PC-3 (cell line): ENCODE results near the gene KCNH1.

Experiments
- CTCF ChIP-seq: fragments of 300-600 bp; sonication (generic); conservative IDR thresholded peaks from 2 replicates; pipeline ENCODE4 v1.5.1; 2017; ENCODE audit warnings: antibody characterized with exemption, low read depth, mild to moderate bottlenecking, low read length
- EZH2 ChIP-seq: fragments of 300-600 bp; sonication (generic); IDR thresholded peaks from one replicate; pipeline ENCODE4 v1.6.1; 2017; ENCODE audit warnings: antibody characterized with exemption, mild to moderate bottlenecking, low read length; ENCODE audit not compliant: unreplicated experiment

GRCh38 chr1:211145944-211146343, 12.0 kb upstream of the KCNH1 start:
- no peak for TF ChIP-seq EZH2
- TF ChIP-seq CTCF: no peak
